Osteocyte (in vitro differentiated cells): ENCODE measurements around the gene SFTPB. TPM values are rescaled to one million over a fixed set of nuclear protein-coding genes. Genes with fewer than 3 reads are reported as not detected.
A peak's percentile ranks its signal among the peaks of the same experiment; 100 is the strongest.

ENCODE experiments used
- DNase-seq: peaks from one replicate; pipeline ENCODE4 v3.0.0; 2021; ENCODE audit warnings: mixed read lengths; ENCODE audit not compliant: unreplicated experiment; ENCODE audit errors: extremely low spot score
- H3K27ac Mint-ChIP-seq: one replicate; pipeline ENCODE4 v1.8.0; 2021; ENCODE audit warnings: mild to moderate bottlenecking, mixed read lengths; ENCODE audit not compliant: unreplicated experiment
- H3K27me3 Mint-ChIP-seq: one replicate; pipeline ENCODE4 v1.8.0; 2021; ENCODE audit warnings: mixed read lengths; ENCODE audit not compliant: unreplicated experiment
- H3K36me3 Mint-ChIP-seq: one replicate; pipeline ENCODE4 v1.8.0; 2021; ENCODE audit warnings: mixed read lengths; ENCODE audit not compliant: unreplicated experiment
- H3K4me1 Mint-ChIP-seq: one replicate; pipeline ENCODE4 v1.8.0; 2021; ENCODE audit warnings: mixed read lengths; ENCODE audit not compliant: unreplicated experiment
- H3K4me3 Mint-ChIP-seq: one replicate; pipeline ENCODE4 v1.8.0; 2021; ENCODE audit warnings: mild to moderate bottlenecking, moderate library complexity, mixed read lengths; ENCODE audit not compliant: unreplicated experiment
- H3K9me3 Mint-ChIP-seq: one replicate; pipeline ENCODE4 v1.8.0; 2021; ENCODE audit warnings: mixed read lengths; ENCODE audit not compliant: unreplicated experiment
- CTCF ChIP-seq: fragments of 200-600 bp; sonication (generic); IDR thresholded peaks from 2 replicates; pipeline ENCODE4 v1.5.0; 2021; ENCODE audit warnings: antibody characterized with exemption, mild to moderate bottlenecking, moderate library complexity
- total RNA-seq: library from RNA; stranded (reverse); gene quantifications from 2 replicates; pipeline ENCODE4 v1.2.1, GENCODE V29; 2021

The SFTPB gene
- total RNA-seq, 1 donor from 2014 or later = not detected

DNA sequence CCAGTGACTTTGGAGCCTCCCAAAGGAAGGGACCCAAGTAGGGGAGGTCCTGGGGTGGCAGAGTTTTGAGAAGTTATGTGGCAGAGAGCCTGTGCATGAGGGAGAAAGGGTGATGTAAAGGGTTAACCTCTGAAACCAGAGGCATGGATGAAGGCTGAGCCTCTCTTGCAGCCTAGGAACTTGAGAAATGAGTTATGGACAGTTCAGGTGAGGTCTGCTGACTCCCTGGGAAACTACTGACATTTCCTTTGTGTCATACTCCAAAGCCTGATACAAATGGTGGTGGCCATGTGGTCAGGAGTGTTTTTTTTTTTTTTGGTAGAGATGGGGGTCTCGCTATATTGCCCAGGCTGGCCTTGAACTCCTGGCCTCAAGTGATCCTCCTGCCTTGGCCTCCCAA is 13.8 kb upstream of the SFTPB start:
- TF ChIP-seq CTCF = no peak
- no peaks in the 10 kb centered on the region for H3K9me3 Mint-ChIP-seq
- no peak for DNase-seq
- no peak overlapping the region for H3K4me3 Mint-ChIP-seq
- peaks cover 8% of the 10 kb centered on the region for H3K4me1 Mint-ChIP-seq
- peaks cover 22% of the 10 kb centered on the region for H3K27me3 Mint-ChIP-seq
- H3K27ac Mint-ChIP-seq = no peak overlapping the region
- no peaks in the 10 kb centered on the region for H3K36me3 Mint-ChIP-seq

DNA sequence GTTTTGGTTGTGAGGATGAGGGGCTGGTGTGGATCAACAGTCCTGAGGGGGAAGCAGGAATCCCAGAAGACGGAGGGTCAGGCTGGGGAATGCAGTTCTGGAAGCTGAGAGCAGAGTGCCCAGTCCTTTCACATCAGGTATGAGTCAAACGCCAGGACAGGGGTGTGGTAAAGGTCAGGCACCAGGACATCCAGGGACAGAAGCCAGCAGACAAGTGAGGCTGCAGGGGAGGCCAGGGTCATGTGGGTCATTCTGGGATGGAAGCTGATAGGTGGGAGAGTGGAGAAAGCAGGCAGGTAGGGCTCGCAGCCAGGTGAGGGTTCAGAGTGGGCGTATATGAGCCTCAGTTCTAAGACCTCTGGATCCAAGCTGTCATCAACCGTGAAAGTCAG is 13.4 kb upstream of the SFTPB start:
- H3K4me3 Mint-ChIP-seq = no peak overlapping the region
- H3K36me3 Mint-ChIP-seq = no peaks in the 10 kb centered on the region
- H3K27ac Mint-ChIP-seq = no peak overlapping the region
- no peaks in the 10 kb centered on the region for H3K9me3 Mint-ChIP-seq
- no peak for TF ChIP-seq CTCF
- peaks cover 20% of the 10 kb centered on the region for H3K27me3 Mint-ChIP-seq
- DNase-seq = no peak
- H3K4me1 Mint-ChIP-seq = peaks cover 12% of the 10 kb centered on the region

DNA sequence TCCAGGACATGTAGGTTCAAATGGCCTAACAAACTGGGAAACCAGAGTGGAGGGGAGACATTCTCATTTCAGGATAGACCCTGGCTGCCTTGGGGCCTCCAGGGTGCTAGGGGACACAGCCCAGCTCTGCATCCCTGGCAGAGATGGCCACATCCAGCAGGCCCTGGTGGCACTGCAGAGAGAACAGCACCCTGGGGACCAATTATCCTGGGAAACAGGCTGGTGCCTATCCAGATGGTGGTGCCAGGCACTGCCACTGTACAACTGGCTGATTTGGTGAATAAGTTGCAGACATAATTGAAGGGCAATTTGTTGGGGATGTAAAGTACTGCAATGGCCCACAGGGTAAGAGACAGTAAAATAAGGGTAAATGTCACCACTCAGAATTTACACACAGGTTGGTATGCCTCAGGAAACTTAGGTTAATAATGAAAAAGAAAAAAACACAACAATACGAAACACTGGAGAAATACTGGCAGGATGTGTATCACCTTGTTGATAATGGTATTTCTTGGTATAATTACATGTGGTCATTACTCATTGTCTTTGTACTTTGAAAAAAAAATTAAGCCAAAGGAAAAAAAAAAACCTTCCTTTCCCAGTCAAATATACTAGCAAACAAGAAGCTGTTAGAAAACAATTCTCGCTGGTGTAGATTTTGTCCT is 12.8 kb upstream of the SFTPB start:
- no peak for TF ChIP-seq CTCF
- Mint-ChIP-seq H3K4me3 (no peak overlapping the region), H3K27ac (no peak overlapping the region), H3K27me3 (peaks cover 15% of the 10 kb centered on the region), H3K9me3 (no peaks in the 10 kb centered on the region), H3K36me3 (no peaks in the 10 kb centered on the region), H3K4me1 (peaks cover 12% of the 10 kb centered on the region)
- no peak for DNase-seq

- peak; percentile 92 for DNase-seq
- H3K27me3 Mint-ChIP-seq = peaks cover 14% of the 10 kb centered on the region
- H3K4me3 Mint-ChIP-seq = no peak overlapping the region
- TF ChIP-seq CTCF = peak; percentile 98
- no peak overlapping the region for H3K27ac Mint-ChIP-seq
- H3K4me1 Mint-ChIP-seq = peaks cover 16% of the 10 kb centered on the region
- no peaks in the 10 kb centered on the region for H3K36me3 Mint-ChIP-seq
- H3K9me3 Mint-ChIP-seq = no peaks in the 10 kb centered on the region
Observed at GRCh38 chr2:85678794-85679672, 11.0 kb upstream of the SFTPB start.

GRCh38 chr2:85678377-85678776 is 10.4 kb upstream of the SFTPB start:
- Mint-ChIP-seq H3K4me1 (peaks cover 22% of the 10 kb centered on the region), H3K27ac (no peak overlapping the region), H3K27me3 (peaks cover 14% of the 10 kb centered on the region), H3K4me3 (no peak overlapping the region), H3K36me3 (no peaks in the 10 kb centered on the region), H3K9me3 (no peaks in the 10 kb centered on the region)
- no peak for TF ChIP-seq CTCF
- DNase-seq = no peak
